CD4-positive, alpha-beta T cell treated with Interleukin-17A for 1 hour (primary cell): Measurements from ENCODE around the gene IL16.
"Not testable (repeated sequence)": the region's sequence is repeated elsewhere in the genome, so short reads cannot be mapped to it uniquely, and the experiment has no call there.

Source experiments
- DNase-seq: peaks from one replicate; pipeline ENCODE4 v3.0.0-alpha.2; 2020

IL16 gene

DNA sequence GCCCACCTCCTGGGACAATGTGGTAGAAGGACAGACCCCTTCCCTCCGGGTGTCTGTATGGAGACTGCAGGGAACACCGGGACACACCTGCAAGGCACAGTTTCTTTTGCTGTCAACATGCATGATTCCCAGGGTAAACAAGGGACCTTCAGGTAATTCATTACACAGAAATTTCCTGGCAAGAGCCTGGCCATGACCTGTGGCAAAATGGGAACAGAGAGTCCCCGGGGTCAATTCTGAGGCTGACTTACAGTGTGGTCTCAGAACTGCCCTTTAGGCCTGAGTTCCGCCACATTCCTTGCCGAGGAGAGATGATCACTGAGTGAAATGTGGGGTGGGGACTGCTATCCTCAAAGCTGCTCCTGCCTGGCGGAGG, 121.0 kb downstream of the IL16 start:
- no peak for DNase-seq

DNA sequence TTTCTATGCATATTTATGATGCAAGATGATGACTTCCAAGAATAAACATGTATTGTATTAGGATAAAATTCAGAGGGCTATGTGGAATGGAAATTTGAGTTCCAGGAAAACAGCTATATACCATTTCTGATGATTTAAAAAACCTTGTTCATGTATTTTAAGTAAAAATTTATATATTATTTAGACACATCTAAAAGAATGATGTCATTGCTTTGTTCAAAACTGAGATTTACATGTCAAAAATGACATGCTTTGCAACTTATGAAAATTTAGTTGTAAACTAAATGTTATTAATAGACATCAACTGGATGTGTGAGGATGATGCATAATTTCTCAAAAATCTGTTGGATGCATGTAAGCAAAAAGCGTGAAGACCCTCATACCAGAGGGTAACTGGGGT, 125.0 kb downstream of the IL16 start:
- no peak for DNase-seq

DNA sequence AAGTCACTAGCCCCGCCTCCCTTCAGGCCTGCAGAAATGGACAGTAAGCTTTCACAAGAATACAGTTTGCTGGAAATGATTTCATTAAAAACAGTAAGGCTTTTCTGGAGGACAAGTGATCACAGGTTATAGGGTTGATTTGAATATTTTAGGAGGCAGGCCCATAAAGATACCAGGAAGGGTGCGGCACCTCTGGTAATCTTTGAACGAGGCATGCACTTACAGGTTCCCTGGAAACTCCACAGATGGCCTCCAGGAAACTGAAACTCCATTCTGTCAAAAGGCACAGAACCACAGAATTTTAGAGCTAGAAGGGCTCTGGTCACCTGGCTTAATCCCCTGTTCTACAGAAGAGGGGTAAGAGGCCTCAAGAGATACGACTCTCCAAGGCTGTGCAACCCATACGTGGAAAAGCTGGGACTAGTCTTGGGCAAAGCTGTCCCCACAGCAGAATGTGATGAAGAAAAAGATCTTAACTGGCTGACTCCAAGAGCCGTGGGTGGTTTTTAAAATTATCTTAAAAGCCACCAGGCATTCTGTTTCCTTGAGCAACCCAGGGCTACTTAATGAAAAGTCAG, 126.1 kb downstream of the IL16 start:
- DNase-seq = no peak

DNA sequence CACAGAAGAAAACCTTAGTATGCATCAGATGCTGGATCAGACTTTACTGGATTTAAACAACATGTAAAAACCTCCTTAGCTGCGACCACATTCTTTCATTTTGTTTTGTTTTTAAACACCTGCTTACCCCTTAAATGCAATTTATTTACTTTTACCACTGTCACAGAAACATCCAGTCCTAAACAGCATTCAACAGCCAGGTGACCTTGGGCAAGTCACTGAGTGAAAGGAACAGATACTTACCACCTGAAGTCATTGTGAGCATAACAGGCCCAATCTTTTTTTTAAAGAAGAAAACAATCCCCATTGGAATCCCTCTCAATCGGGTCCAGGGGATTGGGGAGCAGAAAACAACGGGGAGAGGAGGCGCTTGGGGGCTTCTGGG, 126.9 kb downstream of the IL16 start:
- DNase-seq = no peak

DNA sequence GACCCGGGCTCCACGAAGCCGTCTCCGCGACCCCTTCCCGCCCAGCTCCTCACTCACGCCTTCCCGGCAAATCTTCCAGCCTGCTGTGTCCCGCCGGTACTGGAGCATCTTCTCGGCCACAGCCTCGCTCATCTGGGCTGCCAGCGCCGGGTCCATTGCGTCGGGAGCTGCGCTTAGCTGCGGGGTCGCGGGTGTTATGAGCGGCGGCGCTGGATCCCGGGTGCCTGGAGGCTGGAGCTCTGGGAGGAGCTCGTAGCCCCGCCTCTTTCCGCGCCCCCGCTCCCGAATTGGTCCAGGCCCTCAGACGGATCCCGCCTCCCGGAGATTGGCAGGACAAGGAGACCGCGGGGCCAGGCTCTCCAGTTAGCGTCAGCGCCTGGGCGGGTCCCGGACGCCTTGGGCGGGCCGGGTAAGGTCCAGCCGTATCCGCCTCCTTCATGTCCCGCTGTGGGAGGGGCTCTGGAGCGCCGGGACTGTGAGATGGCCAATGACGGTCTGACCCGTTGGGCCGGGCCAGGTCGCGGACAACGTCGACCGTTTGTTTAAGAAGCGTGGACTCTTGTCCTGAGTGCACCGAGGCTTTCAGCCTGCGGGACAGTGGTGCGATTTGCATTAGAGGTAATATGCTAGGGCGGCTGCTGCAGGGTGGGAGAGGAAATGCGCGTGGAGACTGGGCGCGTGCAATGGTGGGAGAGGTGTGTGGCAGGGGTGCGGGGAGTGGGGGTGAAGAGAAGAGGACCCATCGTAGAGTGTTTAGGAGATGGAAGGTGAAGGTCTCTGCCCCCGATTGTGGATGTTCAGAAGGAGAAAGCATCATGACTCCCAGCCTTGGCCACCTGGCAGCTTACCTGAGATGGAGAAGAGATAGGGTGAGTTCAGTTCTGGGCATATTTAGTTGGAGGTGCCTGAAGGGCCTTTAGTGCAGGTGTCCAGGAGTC, 127.5 kb downstream of the IL16 start, which contains the start of gene STARD5:
TSS of gene STARD5 (minus strand) at position 198 of the 938 bp plus-strand sequence. CDS start at position 156, 42 bp downstream.
- peak; percentile 94 for DNase-seq

DNA sequence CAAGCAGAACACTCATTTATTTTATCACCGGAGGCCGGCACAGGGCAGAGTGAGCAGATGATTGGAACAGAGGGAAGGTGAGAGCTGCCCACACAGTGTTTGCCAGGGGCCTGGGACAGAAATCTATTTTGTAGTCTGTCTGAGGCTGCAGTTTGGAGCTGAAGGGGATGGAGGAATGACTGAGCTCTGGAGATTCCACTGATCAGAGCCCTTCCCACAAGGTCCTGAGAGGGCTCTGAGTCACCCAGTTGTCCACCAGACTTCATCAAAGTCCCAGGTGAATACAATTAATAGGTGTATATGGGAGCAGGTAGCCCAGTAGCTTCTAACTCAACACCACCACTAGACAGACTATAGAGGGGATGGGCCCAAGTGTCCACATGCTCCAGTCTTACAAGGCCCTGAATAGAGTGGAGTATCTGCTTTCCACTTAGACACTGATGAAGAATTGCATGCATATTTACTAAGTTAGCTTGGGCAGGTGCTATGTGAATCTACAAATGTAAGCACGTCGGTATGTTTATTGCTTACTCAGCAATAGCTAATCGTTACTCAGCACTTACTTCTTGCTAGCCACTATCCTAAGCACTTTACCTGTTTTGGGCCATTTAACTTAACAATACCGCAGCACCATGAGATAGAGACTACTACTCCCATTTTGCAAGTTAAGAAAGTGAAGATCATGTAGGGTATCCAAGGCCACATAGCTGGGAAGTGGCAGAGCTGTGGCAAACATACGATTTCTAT, 130.0 kb downstream of the IL16 start:
- no peak for DNase-seq

DNA sequence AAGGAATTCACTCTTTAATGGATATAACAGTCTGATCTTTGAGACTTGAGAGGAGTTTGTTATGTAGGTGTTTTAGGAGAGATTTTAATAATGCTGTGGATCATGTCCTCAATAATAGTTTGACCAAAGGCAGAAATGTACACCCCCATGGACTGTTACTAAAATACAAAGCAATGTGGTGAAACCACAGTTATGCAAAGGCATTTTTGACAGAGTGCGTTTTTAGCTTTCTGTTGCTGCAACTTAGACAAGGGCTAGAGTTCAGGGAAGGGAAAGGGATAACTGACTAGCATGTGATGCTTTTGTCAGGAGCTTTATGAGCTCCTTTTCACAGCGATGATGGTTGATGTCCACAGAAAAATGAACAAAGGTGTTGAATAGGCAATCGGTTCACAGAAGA, 130.8 kb downstream of the IL16 start:
- DNase-seq = no peak

DNA sequence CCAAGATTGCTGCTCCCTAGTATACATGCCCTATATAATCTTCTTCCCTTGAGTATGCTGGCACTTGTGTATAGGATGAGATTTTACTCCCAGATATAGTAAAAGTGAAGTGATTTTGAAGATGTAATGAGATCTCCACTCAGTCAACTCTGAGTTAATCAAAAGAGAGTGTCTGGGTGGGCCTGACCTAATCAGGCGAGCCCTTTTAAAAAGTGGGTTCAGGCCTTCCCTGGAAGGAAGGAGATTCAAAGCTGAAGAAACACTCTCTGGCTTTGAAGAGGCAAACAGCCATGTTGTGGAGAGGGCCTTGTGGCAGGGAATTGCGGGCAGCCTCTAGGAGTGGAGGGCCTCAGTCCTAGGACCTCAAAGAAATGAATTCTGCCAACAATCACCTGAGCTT, 132.8 kb downstream of the IL16 start:
- no peak for DNase-seq

DNA sequence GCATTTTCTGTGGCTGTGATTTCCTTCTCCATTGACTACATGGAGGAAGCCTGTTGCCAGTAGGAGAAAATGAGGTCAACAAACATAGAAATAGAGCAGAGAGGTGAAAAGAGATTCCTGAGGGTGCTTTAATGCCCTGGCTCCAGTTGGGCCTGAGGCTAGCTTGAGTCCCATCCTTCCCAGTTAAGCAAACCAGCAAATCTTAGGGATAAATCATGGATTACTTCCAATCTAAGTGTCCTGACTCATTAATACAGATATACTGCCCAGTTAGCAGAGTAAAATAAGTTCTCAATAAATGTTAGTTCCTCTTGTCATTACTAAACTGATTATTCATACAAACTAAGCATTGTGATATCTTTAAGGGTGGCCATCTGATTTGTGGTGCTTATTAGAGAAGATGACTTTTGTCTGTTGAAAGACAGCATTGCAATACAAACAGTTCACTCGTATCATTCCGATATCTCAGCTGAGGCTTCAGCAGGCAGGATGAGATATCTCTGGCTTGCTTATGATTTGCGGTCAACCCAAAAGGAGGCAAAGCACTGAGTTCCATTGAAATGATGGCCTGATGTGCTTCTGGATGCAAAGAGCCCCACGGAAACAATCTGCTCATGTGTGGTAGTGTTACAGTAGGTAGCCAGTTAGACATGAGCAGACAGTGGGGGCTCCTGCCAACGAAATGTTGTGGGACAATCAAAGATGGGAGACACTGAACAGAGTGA, 133.8 kb downstream of the IL16 start:
- no peak for DNase-seq

DNA sequence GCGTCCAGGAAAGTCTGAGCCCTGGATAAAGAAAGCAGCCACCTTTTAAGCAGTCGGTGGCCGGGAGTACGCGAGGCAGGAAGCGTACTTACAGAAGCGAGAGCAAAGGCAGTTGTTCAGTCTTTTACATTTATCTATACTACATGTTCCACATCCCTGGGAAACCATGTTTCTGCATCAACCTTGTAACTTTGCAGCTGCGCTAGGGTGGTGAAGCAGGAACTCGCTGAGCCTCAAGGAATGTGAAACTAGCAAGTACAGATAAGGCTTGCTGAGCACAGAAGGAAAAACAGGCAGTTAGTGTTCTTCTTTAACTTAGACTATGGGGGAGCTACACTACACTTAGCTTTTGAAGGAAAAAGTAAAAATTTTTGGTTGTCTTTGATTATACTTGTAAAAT, 134.5 kb downstream of the IL16 start:
- DNase-seq = not testable (repeated sequence)

DNA sequence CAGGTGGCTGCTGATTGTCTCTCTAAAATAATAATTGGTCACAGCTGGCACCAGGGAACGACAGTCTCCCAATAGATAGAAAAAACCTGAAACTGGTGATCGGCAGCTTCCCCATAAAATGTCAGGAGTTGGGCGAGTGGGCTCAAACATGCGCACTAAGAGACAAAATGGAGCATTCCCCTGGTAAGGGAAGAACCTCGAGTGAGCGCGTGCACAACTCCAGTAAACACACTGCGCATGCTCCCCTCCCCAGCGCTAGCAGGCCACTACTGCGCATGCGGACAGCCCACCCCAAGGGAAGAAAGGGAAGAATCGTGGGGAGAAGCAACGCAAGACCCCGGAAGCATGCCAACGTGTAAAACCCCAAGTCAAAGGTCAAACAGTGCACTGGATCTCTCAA, 134.9 kb downstream of the IL16 start:
- no peak for DNase-seq

DNA sequence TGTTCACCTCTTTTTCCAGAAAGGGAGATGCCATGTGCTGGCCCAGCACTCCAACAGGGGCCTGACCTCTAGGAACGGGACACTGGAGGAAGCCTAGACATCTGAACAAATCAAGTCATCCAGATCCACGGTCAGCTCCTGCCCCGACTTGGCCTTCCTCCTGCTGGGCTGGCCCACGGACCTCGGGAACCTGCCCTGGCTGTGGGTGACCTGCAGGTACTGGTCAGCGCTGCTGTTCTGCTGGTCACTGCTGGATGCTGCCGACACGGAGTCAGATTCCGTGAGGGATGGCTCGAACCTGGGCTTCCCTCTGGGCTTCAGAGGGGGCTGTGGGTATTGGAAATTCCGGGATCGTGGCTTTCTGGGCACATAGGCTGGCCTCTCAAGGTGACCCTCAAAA, 135.6 kb downstream of the IL16 start:
- DNase-seq = no peak

DNA sequence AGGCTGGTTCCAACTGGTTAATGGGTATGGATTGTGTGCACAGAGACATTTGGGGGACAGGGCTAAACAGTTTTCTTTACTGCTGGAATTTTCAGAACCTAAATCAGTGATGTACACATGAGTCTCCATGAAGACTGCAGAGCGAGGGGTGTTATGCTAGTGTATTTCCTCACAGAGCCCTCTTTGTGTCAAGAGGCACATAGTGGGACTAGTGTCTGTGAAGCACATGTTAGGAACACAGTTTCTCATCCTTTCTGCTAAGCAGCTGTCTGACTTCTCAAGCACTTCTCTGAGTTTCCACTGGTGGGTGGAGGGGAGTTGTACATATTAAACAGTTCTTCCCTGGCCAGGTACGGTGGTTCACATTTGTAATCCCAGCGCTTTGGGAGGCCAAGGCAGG, 136.7 kb downstream of the IL16 start:
- no peak for DNase-seq

DNA sequence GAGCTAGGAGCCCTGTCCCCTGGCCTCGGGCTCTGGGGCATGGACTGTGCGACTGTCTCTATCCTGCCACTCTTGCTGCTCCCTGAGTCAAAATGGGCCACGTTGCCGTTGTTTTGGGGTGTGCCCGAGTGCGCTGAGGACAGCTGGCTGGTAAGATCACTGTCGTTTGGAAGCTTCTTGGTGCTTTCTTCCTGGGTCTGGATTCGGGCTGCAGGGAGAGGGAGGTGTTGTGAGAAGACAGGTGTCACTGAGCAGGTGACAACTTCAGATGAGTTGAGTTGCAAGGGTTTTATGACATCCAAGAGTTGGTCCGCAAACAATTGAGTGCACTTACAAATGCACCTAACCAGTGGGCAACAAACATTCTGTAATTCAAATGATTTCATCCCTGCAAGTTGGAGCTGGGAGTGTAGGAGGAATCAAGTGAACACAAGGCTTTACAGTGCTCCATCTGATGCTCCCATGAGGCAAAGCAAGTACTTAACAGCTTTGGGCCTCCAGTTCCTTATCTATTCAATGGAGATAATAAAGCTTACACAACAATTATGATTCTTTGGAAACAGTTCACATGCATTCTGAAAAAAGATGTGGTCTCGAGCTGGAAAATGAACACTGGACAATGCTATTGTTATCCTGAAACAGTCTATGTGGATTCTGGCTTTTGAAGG, 138.2 kb downstream of the IL16 start:
- DNase-seq = no peak

DNA sequence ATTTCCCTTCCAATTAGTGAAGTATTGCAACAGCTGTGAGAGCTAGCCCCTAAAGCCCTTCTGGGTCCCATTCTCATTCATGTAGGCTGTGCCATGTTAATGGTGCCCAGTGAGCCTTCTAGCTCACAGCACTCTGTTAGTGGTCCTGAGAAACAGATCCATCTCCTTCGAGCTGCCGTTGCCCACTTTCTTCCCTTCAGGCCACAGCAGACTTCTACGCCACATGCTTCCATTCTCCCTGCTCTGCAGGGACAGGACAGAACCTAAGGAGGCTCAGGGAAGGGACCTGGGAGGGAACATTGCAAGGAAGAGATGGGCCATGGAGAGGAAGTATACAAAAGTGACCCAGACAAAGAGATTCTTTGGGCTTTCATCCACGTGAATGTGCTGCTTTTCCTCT, 139.0 kb downstream of the IL16 start:
- no peak for DNase-seq

DNA sequence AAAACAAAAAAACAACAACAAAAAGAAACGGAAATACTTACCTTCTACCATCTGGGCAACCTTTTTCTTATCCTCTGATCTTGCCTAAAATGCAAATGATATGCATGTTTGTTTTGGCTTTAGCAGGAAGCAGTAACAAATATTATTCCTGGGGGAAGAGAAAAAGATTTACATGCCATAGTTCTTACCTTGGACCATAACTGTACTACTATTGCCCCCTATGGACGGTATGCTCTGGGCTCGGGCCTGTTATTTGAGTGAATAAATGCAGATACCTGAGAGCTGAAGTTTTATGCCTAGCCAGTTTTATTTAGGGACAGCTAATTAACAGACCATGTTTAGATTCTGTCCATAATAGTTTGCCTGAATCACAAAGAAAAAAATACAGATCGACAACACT, 139.9 kb downstream of the IL16 start:
- peak; percentile 66 for DNase-seq

DNA sequence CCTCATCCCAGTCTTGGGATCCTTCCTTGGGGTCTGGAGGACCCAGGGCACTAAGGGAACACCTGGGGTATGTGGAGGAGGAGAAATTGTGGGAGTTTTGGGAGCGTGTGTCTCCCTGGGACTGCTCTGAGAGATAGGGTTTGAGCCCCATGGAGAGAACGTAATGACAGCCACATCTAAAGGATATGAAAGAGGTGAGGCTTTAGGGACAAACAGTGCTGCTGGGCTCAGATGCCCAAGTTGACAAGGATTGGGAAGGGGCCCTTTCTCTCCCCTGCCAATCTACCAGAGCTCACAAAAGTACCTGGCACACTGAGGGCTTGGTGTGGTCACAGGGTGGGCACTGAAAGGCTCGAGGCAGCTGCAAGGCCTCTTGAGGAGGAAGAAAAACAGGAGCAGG, 140.6 kb downstream of the IL16 start:
- no peak for DNase-seq

DNA sequence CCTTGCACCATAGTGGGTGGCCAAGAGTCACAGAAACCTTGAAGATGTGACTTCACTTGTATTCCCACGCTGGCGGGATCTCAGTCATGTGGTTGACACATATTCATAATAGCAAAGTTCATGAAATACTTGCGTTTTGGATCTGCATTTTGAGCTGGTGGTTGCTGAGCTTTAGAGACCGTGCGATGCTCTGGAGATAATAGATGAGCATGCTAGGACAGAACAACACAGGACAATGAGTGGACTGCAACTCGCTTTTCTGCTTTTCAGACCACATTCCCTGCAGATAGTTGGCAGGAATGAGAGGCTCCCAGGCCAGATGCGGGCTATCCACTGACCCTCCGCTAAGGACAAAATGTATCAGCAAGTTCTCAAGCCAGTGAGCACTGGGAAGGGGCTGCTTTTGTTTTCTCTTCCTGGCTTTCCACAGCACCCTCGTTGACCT, 141.1 kb downstream of the IL16 start:
- DNase-seq = no peak

DNA sequence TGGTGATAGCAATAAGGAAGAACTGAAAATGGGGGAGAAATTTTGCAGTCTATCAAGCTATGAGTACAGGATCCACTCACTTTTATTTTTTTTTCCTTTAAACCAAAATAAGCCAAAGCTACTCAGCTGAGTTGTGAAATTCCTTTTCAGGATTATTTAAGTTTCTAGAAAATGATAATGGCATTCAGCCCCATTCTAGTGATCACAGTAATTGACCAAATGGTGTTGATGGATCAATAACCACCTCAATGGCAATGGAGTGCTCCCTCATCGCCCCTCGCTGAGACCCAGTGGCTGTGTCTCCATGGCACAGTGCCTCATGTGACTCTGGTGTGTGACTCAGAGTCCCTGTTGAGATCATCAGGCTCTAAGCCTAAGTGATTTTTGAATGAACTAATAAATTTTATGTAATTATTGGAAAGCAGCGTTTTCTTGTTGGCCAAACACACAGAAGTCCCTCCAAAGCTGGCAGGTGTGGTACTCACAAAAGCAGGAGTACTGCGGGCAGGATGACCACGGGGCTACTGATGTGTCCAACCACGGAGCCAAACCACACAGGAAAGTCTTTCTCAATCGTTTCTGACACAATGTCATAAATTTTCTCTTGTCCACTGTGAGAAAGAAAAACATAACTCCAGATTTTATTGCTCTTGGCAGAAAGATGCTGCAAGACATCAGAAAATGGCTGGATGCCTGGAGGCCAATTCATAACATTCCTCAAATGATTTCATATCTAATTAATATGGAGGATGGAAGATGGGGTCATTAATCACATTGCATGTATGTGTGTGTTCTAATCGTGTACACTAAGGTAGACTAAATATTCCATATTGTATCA, 141.7 kb downstream of the IL16 start:
- DNase-seq = no peak

DNA sequence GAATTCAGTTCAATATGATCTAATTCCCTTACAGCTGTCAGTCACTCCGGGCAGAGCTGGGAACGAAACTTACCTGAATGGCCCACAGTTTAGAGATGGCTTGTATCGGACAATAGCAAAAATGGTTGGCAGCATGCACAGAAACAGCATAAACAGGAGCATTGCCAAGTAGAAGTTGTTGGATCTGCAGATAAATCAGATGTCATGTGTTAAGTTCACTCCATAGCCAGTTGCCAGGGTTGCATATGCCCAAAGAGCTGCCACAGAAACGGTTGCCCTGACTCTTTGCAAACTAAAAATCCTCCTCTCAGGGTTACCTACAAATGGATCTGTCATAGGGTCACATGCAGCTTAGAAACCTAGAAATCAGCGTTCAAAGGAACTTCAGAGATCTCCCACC, 142.6 kb downstream of the IL16 start:
- DNase-seq = no peak

DNA sequence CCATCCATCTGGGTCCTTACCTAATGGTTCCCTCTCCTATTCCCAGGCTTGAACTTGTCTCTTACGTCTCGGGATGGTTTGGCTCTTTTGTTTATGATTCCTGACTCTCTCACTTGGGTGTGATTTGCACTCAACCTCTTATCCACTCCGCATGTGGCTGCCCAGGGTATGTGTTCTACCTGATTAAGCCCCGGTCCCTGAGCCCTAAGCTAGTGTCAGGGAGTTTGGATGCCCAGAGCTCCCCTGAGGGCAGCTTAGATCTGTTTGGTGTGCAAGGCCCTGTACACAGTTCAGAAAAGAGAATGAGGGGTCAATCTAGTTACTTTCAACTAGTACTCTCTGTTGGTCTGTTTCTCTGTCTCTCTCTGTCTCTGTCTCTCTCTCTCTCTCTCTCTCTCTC, 143.2 kb downstream of the IL16 start:
- no peak for DNase-seq

DNA sequence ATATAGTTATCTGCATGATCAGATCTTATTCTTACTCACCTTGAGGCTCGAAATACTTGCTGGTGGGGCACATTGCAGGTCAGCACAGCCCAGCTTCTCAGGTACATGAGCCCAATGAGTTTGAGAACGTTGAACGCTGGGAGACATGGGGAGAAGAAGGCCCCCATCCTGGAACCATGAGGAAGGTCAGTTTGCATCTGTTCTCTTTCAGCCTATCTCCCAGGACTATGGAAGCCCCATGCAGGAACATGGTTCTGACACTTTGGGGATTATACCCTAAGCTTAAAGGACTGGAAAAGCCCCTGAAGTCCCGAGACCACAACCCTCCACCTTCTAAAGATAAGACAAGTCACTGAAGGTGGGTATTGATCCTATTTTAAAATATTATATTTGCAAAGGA, 144.7 kb downstream of the IL16 start:
- no peak for DNase-seq
